NCI-H1436 treated with DMSO at 0.1 percent for 48 hours (cell line): ENCODE results near the gene KATNB1.
"Not testable (repeated sequence)": the region's sequence is repeated elsewhere in the genome, so short reads cannot be mapped to it uniquely, and the experiment has no call there.

ENCODE experiments used
- DNase-seq: peaks from one replicate; lab custom pipeline; 2025; lab: John Stamatoyannopoulos, UW

KATNB1 gene

GRCh38 chr16:57701759-57702371, 33.7 kb upstream of the KATNB1 start:
- DNase-seq, result no peak

DNA sequence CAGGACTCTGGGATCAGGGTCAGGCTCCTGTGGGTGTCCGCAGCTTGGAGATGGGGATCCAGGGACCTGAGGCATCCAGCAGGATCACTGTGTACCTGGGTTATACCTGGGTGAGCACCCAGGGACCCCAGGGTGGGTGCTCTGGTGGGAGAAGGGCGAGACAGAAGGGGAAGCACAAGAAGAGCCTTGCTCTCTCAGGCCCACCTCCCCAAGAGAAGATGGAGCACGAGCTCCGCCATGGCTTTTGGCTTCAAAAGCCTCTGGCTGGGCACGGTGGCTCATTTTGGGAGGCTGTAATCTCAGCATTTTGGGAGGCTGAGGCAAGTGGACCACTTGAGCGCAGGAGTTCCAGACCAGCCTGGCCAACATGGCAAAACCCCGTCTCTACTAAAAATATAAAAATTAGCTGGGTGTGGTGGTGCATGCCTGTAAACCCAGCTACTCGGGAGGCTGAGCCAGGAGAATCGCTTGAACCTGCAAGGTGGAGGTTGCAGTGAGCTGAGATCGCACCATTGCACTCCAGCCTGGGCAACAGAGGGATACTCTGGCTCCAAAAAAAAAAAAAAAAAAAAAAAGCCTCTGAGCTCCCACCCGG, 32.1 kb upstream of the KATNB1 start:
- no peak for DNase-seq

DNA sequence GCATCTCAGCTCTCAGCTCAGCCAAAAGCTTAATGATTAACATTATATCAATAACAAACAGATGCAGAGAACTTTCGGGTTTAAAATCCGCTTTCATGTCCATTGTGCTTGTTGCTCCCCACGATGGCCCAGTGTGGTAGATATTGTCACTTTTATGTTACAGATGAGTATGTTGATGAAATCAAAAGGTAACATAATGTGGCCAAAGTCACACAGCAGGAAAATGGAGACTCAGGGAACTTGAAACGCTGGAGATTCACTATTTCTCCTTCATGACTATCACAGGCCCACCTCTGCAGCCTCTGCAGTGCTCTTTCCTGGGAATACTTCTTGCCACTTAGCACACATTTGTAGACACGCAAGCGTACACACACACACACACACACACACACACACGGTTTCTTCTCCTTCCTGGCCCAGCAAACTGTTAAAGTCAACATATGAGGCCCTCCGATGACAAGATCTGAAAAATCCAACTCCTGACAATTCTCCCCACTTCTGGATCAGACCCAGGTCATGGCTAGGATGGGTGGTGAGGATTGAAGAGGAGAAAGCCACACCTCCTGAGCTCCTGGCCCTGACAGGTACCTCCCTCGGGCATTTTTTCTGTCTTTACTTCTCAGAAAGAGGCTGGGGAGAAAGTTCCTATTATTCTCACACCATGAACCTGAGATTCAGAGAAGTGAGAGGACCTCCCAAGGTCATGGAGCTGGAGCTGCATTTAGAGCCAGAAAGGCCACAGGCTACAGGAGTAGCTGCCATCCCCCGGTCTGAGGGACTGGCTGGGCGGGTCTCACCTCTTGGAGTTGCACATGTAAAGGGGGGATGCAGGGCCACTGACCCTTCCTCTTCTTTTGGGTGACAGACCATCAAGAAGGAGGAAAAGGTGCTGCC, 31.3 kb upstream of the KATNB1 start:
- no peak for DNase-seq

- no peak for DNase-seq
Observed at GRCh38 chr16:57704905-57705852, 30.4 kb upstream of the KATNB1 start.

DNA sequence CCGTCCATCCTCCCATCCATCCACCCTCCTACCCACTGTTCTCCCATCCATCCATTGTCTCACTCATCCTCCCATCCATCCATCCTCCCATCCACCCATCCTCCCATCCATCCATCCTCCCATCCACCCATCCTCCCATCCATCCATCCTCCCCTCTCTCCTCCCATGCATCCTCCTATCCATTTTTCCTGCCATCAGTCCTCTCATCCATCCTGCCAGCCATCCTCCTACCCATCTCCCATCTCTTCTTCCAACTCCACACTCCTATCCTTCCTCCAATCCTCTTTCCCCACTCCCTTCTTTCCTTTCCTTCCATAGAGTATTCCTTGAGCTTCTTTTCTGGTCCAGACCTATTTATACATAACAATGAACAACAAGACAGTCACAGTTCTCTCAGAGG, 28.9 kb upstream of the KATNB1 start:
- no peak for DNase-seq

DNA sequence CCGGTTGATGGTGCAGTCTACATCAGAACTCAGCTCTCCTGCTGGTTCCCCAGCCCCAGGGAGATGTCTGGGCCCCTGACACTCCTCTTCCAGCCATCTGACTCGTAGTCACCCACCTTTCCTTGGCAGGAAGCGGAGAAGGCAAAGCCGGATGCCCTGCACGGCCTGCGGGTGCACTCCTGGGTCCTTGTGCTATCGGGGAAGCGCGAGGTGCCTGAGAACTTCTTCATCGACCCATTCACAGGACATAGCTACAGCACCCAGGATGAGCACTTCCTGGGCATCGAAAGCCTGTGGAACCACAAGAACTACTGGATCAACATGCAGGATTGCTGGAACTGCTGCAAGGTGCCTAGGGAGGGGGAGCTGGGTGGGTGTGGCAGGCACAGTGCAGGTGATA, 28.2 kb upstream of the KATNB1 start:
- DNase-seq, result no peak

DNA sequence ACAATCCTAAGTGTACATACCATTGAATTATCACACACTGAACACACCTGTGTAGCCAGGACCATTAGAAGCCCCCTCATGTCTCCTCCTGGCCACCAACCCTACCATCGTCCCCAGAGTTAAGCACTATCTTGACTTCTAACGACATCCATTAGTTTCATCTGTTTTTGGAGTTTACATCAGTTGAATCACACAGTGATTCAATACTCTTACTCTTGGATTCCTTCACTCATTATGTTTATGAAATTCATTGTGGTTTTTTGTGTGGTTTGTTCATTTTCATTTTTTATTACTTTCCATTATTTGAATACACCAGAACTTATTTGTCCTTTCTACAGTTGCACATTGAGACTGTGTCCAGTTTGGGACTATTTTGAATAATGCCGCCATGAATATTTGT, 27.4 kb upstream of the KATNB1 start:
- DNase-seq, result no peak

GRCh38 chr16:57709663-57710062, 25.9 kb upstream of the KATNB1 start:
- no peak for DNase-seq

DNA sequence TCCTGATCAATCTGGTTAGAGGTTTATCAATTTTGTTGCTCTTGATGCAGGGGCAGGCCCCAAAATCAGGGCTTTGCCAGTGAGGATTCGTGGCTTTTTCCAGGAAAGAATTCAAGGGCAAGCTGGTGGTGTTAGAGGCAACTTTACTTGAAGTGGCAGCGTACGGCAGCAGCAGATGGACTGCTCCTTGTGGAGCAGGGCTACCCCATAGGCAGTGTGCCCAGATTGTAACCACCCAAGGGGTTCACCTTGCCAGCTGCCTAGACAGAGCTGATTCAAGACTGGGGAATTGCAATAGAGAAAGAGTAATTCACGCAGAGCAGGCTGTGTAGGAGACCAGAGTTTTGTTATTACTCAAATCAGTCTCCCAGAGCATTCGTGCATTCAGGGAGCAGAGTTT, 24.2 kb upstream of the KATNB1 start:
- no peak for DNase-seq

- no peak for DNase-seq
Observed at GRCh38 chr16:57711993-57712392, 23.6 kb upstream of the KATNB1 start.

GRCh38 chr16:57712569-57712968, 23.0 kb upstream of the KATNB1 start:
- not testable (repeated sequence) for DNase-seq

- no peak for DNase-seq
Observed at GRCh38 chr16:57713596-57713995, 22.0 kb upstream of the KATNB1 start.

DNA sequence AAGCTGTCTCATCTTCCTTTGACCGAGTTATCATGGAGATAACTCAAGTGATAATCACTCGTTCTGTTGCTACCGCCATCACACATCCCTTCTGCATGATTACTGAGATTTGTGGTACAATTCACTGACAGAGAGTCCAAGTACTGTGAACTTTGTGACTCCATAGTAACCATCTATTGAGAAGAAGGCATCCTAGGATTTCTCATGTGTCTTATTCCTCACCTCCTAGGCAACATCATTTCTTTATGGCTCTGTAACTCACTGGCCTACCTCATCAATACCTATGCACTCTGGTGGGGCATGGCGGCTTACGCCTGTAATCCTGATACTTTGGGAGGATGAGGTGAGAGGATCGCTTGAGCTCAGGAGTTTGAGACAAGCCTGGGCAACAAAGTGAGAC, 21.5 kb upstream of the KATNB1 start:
- DNase-seq, result no peak

GRCh38 chr16:57720142-57720575, 15.4 kb upstream of the KATNB1 start:
- DNase-seq, result no peak

DNA sequence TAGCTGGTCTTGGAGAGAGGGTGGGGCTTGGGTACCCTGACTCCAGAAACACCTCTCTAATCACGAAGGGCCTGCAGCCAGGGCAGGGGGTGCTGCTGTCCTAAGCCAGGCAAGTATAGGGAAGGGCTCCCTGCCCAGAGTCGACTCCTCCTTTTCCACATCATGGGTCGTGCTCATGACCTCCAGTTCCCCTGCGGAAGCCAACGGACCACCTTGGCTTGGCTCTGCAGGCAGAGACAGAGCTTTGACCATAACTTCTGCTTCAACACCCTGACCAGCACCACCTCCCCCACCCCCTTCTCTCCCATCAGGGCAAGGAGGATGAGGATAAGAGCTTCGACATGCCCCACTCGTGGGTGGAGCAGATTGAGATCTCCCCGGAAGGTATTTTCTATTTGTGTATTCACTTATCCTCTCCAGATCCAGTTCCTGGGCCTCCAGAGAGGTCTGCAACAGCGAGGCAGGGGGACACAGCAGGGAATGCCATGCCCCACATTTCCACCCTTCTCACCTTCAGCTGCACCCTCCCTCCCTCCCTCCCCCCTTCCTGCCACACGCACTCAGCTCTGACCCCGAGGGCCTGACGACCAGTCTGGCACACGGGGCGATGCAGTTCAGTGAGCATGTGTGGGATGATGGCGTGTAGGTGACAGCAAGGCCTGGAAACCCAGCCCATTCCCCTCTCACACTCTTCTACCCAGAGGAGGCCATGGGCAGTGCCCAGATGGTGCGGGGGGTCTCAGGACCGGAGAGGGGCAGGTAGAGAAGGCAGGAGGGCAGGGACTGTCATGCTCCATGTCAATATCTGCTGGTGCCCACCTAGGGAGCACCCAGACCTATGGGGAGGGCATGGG, 14.0 kb upstream of the KATNB1 start:
- DNase-seq, result no peak

GRCh38 chr16:57722210-57722499, 13.4 kb upstream of the KATNB1 start:
- DNase-seq, result no peak

DNA sequence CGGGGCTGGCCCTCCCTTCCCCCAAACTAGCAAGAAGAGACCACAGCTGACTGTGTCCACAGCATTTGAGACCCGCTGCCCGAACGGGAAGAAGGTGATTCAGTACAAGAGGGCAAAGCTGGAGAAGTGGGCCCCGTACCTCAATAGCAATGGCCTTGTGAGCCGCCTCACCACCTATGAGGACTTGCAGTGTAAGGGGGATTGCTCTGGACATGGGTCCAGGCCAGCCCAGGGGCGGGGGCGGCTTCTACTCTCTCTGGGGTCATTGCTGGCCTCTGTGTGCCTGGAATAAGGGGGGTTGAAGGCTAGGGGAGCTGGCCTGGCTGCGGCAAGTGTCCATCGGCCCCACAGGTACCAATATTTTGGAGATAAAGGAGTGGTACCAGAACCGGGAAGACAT, 12.9 kb upstream of the KATNB1 start:
- no peak for DNase-seq

- DNase-seq, result no peak
Observed at GRCh38 chr16:57723170-57723569, 12.4 kb upstream of the KATNB1 start.

DNA sequence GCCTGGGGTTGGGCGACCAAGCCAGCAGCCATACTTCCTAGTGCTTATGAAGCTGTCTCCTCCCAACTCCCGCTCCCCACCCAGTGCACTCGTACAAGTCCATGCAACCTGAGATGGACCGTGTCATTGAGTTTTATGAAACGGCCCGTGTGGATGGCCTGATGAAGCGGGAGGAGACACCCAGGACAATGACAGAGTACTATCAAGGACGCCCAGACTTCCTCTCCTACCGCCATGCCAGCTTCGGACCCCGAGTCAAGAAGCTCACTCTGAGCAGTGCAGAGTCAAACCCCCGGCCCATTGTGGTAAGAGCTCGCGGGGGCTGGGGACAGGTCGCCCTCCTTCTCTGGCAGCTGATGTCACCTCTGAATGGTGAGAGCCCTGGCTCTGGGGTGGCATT, 11.0 kb upstream of the KATNB1 start:
- no peak for DNase-seq

- DNase-seq, result no peak
Observed at GRCh38 chr16:57725151-57725550, 10.4 kb upstream of the KATNB1 start.

DNA sequence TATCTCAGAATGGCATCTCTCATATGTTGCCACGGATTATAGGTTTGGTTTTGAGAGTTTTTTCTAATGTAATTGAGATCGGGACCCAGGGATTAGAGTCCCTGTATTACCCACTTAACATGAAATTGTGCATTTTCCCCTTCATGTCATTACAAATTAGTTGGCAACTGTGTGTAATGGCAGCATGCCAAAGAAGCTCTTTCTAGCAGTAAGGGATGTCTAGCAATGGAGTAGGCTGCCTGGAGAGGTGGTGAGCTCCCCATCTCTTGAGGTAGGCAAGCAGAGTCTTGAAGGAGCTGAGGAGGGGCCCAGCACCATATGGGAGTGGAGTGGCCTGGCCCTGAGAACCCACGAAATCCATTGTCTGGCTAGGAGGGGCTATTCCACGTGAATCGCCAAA, 10.0 kb upstream of the KATNB1 start:
- no peak for DNase-seq
